CD4-positive, alpha-beta memory T cell (primary cell): ENCODE measurements around the gene TRAPPC2. TPM values are rescaled to one million over a fixed set of nuclear protein-coding genes. Genes with fewer than 3 reads are reported as not detected.

Experiments used
- CTCF ChIA-PET: fragments of 350-600 bp; sonication (Branson Sonifier 250); formaldehyde crosslinking; loops from one replicate; lab custom pipeline; 2021; ENCODE audit warnings: inconsistent platforms; ENCODE audit not compliant: partially characterized antibody; lab: Charles Lee
- POLR2A ChIA-PET: fragments of 350-600 bp; sonication (Branson Sonifier 250); formaldehyde crosslinking; loops from one replicate; lab custom pipeline; 2021; ENCODE audit not compliant: partially characterized antibody; lab: Charles Lee
- DNase-seq, 5 donors: peaks; one replicate each; pipeline versions ENCODE4 v3.0.0 to v3.0.0-alpha.2; 2020 to 2022; ENCODE audit warnings: mixed read lengths in 1 of 5
- H3K27ac ChIP-seq: one replicate; pipeline ENCODE4 v1.7.0; 2013; ENCODE audit warnings: low read depth, low read length
- H3K27me3 ChIP-seq: 2 replicates; pipeline ENCODE4 v1.7.0; 2013; ENCODE audit warnings: mild to moderate bottlenecking, low read length, moderate library complexity; ENCODE audit not compliant: insufficient read depth
- H3K36me3 ChIP-seq: 2 replicates; pipeline ENCODE4 v1.7.0; 2013; ENCODE audit warnings: mild to moderate bottlenecking, low read length, moderate library complexity; ENCODE audit not compliant: insufficient read depth
- H3K4me1 ChIP-seq: 2 replicates; pipeline ENCODE4 v1.7.0; 2013; ENCODE audit warnings: mild to moderate bottlenecking, low read length, moderate library complexity; ENCODE audit not compliant: insufficient read depth
- H3K4me3 ChIP-seq, 2 donors: one replicate each; pipeline ENCODE4 v1.7.0; 2013; ENCODE audit warnings: low read length in 2 of 2, mild to moderate bottlenecking in 1 of 2
- H3K9me3 ChIP-seq, 2 donors: one replicate each; pipeline ENCODE4 v1.7.0; 2013; ENCODE audit warnings: low read length in 2 of 2, control low read depth in 1 of 2; ENCODE audit not compliant: control insufficient read depth in 1 of 2
- H3K27ac Mint-ChIP-seq, 7 donors: one replicate each; pipeline ENCODE4 v1.8.0; 2020 to 2021; ENCODE audit warnings: mixed read lengths in 7 of 7, mild to moderate bottlenecking in 6 of 7, inconsistent platforms in 3 of 7, moderate library complexity in 3 of 7
- H3K27me3 Mint-ChIP-seq, 2 donors: one replicate each; pipeline ENCODE4 v1.8.0; 2020 to 2021; ENCODE audit warnings: mixed read lengths in 2 of 2
- H3K36me3 Mint-ChIP-seq, 2 donors: one replicate each; pipeline ENCODE4 v1.8.0; 2020 to 2021; ENCODE audit warnings: mixed read lengths in 2 of 2, inconsistent platforms in 1 of 2, mild to moderate bottlenecking in 1 of 2
- H3K4me1 Mint-ChIP-seq, 4 donors: one replicate each; pipeline ENCODE4 v1.8.0; 2020 to 2021; ENCODE audit warnings: mixed read lengths in 4 of 4, mild to moderate bottlenecking in 1 of 4
- H3K4me3 Mint-ChIP-seq, 8 donors: one replicate each; pipeline ENCODE4 v1.8.0; 2020 to 2021; ENCODE audit warnings: mixed read lengths in 8 of 8, mild to moderate bottlenecking in 7 of 8, moderate library complexity in 6 of 8, inconsistent platforms in 3 of 8
- H3K9me3 Mint-ChIP-seq, 8 donors: one replicate each; pipeline ENCODE4 v1.8.0; 2020 to 2021; ENCODE audit warnings: mixed read lengths in 8 of 8, mild to moderate bottlenecking in 5 of 8, inconsistent platforms in 3 of 8, moderate library complexity in 1 of 8
- intact Hi-C: fragments of 100-400 bp; cut with micrococcal nuclease; formaldehyde crosslinking; loops from one replicate; pipeline ENCODE4 v1.15.1; 2023
- polyA plus RNA-seq, 2 donors: library from polyadenylated mRNA; unstranded; fragments of 300-500 nt; fragmentation: Illumina TruSeq; gene quantifications; one replicate each; pipeline ENCODE4 v1.2.3, GENCODE V29; 2021
- total RNA-seq, 2 experiments: library from RNA; stranded (reverse); gene quantifications; one replicate each; pipeline ENCODE4 v1.2.3, GENCODE V29; 2021

TRAPPC2 gene
- total and polyA plus RNA-seq, 4 experiments from 2014 or later: 33.1 to 45.9 (median 38.1) TPM

DNA sequence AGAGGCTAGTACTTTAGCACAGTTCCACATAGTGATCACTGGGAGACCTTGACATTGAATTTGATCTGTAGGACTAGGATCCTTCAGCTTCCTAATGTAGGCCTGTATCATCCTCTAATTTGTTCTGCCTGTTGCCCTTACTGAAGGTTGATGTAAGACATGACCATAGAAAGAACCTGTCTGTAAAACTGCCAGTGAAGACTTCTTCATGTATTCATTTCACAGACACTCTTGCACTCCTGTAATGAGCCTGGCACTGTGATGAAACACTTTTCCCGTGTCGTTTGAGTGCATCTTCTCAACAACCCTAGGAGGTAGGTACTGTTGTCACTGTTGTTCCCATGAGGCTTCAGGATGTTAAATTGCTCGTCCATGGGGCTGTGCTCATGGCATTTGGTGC is 30.8 kb downstream of the TRAPPC2 start:
- Mint-ChIP-seq H3K27me3 (no peaks in the 10 kb centered on the region), H3K4me1 (peaks cover 29 to 55% (median 42%) of the 10 kb centered on the region in 4 donors), H3K27ac (peak overlapping the region in 5 of 7 donors; percentile 31 to 56 (median 32)), H3K4me3 (no peak overlapping the region), H3K9me3 (peaks cover 0 to 2% (median 0%) of the 10 kb centered on the region in 8 donors), H3K36me3 (peaks cover 14 to 15% of the 10 kb centered on the region in 2 donors)
- Histone ChIP-seq H3K27me3 (no peaks in the 10 kb centered on the region), H3K4me3 (no peak overlapping the region), H3K9me3 (no peaks in the 10 kb centered on the region), H3K27ac (no peak overlapping the region), H3K4me1 (peaks cover 43% of the 10 kb centered on the region), H3K36me3 (no peaks in the 10 kb centered on the region)
- no peak for DNase-seq
- intact Hi-C loops: no loop called here
- ChIA-PET CTCF (interaction anchor here (1.4 kb wide), 1 partner anchor 46 kb away, joined by 3 read pairs; no protein-coding TSS in a partner anchor), POLR2A (no interaction called here)

GRCh38 chrX:13703135-13703534 is 31.3 kb downstream of the TRAPPC2 start:
- no peak overlapping the region for H3K27ac ChIP-seq
- peak overlapping the region in 3 of 7 donors; percentile 27 to 56 (median 40) for H3K27ac Mint-ChIP-seq

DNA sequence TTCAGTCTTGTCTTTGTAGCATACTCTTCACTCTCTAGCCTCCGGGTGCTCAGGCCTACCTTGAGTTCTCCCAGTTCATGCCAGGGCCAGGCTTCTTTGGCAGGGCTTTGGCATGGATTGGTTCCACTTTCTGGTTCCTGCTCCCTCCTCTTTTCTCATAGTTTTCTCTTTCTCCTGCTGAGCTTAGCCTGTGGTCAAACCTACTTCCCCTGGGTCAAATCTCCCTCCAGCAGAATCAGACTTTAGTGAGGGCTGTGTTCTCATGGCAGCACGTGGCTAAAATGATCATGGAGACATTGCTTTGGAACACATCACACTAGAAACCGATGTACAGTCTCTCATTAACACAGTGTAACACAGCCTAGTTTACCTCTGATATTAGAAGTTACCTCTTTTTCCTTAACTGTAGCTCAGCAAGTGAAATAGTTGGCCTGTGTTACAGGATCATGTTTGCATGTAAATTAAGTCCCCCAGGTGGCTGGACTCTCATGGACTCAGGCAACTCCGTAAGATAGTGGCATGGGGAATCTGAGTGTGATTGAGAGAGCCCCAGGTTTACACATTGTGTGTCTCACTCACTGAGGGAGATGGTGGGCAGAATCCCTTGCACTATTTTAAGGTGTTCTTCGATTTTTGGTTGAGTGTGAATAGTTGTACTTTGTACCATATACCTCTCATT is 32.2 kb downstream of the TRAPPC2 start:
- Mint-ChIP-seq H3K27ac (peak overlapping the region; percentile 4 to 73 (median 44)), H3K4me1 (peaks cover 33 to 61% (median 46%) of the 10 kb centered on the region in 4 donors), H3K27me3 (no peaks in the 10 kb centered on the region), H3K9me3 (peaks cover 0 to 2% (median 0%) of the 10 kb centered on the region in 8 donors), H3K4me3 (peak overlapping the region in 3 of 8 donors; percentile 2 to 49 (median 38)), H3K36me3 (peaks cover 9 to 13% of the 10 kb centered on the region in 2 donors)
- intact Hi-C loops: no loop called here
- H3K27me3 ChIP-seq: no peaks in the 10 kb centered on the region
- peaks cover 56% of the 10 kb centered on the region for H3K4me1 ChIP-seq
- no peak for DNase-seq
- H3K9me3 ChIP-seq: no peaks in the 10 kb centered on the region
- ChIA-PET CTCF (no interaction called here), POLR2A (no interaction called here)
- H3K4me3 ChIP-seq: no peak overlapping the region
- no peak overlapping the region for H3K27ac ChIP-seq
- no peaks in the 10 kb centered on the region for H3K36me3 ChIP-seq

More at GRCh38 chrX:13703135-13703534, 31.3 kb downstream of the TRAPPC2 start:
- ChIA-PET POLR2A (no interaction called here), CTCF (no interaction called here)
- Mint-ChIP-seq H3K27me3 (no peaks in the 10 kb centered on the region), H3K36me3 (peaks cover 13 to 14% of the 10 kb centered on the region in 2 donors), H3K4me1 (peaks cover 29 to 55% (median 42%) of the 10 kb centered on the region in 4 donors), H3K9me3 (peaks cover 0 to 2% (median 0%) of the 10 kb centered on the region in 8 donors), H3K4me3 (no peak overlapping the region)
- intact Hi-C loops: no loop called here
- no peaks in the 10 kb centered on the region for H3K27me3 ChIP-seq
- no peak for DNase-seq
- H3K36me3 ChIP-seq: no peaks in the 10 kb centered on the region
- H3K4me1 ChIP-seq: peaks cover 48% of the 10 kb centered on the region
- no peak overlapping the region for H3K4me3 ChIP-seq
- H3K9me3 ChIP-seq: no peaks in the 10 kb centered on the region

DNA sequence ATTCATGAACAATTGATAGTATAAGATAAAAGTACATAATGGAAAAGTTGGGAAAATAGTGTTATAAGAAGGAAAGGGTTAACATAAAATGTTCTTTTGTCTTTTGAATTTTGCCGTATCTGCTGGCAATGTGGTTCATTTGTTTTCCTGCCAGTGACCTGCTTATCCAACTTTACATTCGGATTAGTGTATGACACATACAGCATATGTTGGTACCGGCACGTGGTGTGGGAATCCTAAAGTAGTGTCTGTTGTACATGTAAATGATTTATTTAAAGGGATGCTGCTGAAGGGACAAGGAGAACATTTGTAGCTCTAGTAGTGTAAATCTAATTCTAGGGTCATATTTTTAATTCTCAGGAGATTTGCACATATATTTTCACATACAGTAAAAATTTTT is 34.0 kb downstream of the TRAPPC2 start:
- no peak overlapping the region for H3K4me3 Mint-ChIP-seq
- peaks cover 66% of the 10 kb centered on the region for H3K4me1 ChIP-seq
- peak overlapping the region in 2 of 7 donors; percentile 23 to 27 for H3K27ac Mint-ChIP-seq
- no peaks in the 10 kb centered on the region for H3K27me3 ChIP-seq
- POLR2A ChIA-PET: no interaction called here
- no peak overlapping the region for H3K4me3 ChIP-seq
- DNase-seq: no peak
- H3K27me3 Mint-ChIP-seq: no peaks in the 10 kb centered on the region
- H3K36me3 ChIP-seq: no peaks in the 10 kb centered on the region
- H3K27ac ChIP-seq: no peak overlapping the region
- no peaks in the 10 kb centered on the region for H3K9me3 ChIP-seq
- CTCF ChIA-PET: interaction anchor here (1.0 kb wide), 1 partner anchor 42 kb away, joined by 3 read pairs; no protein-coding TSS in a partner anchor
- intact Hi-C loops: no loop called here
- peaks cover 4 to 15% of the 10 kb centered on the region in 2 donors for H3K36me3 Mint-ChIP-seq
- H3K4me1 Mint-ChIP-seq: peaks cover 40 to 71% (median 53%) of the 10 kb centered on the region in 4 donors
- no peaks in the 10 kb centered on the region for H3K9me3 Mint-ChIP-seq

GRCh38 chrX:13699183-13699826 is 35.1 kb downstream of the TRAPPC2 start:
- Histone ChIP-seq H3K9me3 (no peaks in the 10 kb centered on the region), H3K4me3 (no peak overlapping the region), H3K36me3 (no peaks in the 10 kb centered on the region), H3K4me1 (peaks cover 77% of the 10 kb centered on the region), H3K27ac (no peak overlapping the region), H3K27me3 (no peaks in the 10 kb centered on the region)
- intact Hi-C loops: no loop called here
- H3K9me3 Mint-ChIP-seq: no peaks in the 10 kb centered on the region
- H3K27ac Mint-ChIP-seq: peak overlapping the region in 5 of 7 donors; percentile 25 to 84 (median 62)
- H3K27me3 Mint-ChIP-seq: no peaks in the 10 kb centered on the region
- peaks cover 44 to 81% (median 62%) of the 10 kb centered on the region in 4 donors for H3K4me1 Mint-ChIP-seq
- POLR2A ChIA-PET: interaction anchor here (1.8 kb wide), 1 partner anchor 11 kb away, joined by 9 read pairs; the partner anchor contains the start of gene RAB9A
- no peak for DNase-seq
- peaks cover 4 to 18% of the 10 kb centered on the region in 2 donors for H3K36me3 Mint-ChIP-seq
- CTCF ChIA-PET: interaction anchor here (1.9 kb wide), 1 partner anchor 10 kb away, joined by 7 read pairs; no protein-coding TSS in a partner anchor
- H3K4me3 Mint-ChIP-seq: peak overlapping the region in 1 of 8 donors; percentile 2

GRCh38 chrX:13698432-13698831 is 36.0 kb downstream of the TRAPPC2 start:
- no peak overlapping the region for H3K27ac ChIP-seq

More at GRCh38 chrX:13698432-13698831, 36.0 kb downstream of the TRAPPC2 start:
- intact Hi-C loops: no loop called here
- Histone ChIP-seq H3K4me3 (no peak overlapping the region), H3K9me3 (no peaks in the 10 kb centered on the region), H3K4me1 (peaks cover 78% of the 10 kb centered on the region), H3K36me3 (no peaks in the 10 kb centered on the region), H3K27me3 (no peaks in the 10 kb centered on the region)
- Mint-ChIP-seq H3K9me3 (no peaks in the 10 kb centered on the region), H3K27ac (peak overlapping the region in 1 of 7 donors; percentile 31), H3K4me1 (peaks cover 43 to 82% (median 60%) of the 10 kb centered on the region in 4 donors), H3K4me3 (no peak overlapping the region), H3K36me3 (peaks cover 4 to 15% of the 10 kb centered on the region in 2 donors), H3K27me3 (no peaks in the 10 kb centered on the region)
- ChIA-PET CTCF (interaction anchor here (1.5 to 1.9 kb wide), 2 partner anchors 10 to 14 kb away, joined by 3 to 7 read pairs; no protein-coding TSS in a partner anchor), POLR2A (interaction anchor here (1.2 to 1.8 kb wide), 4 partner anchors 10 to 38 kb away, joined by 3 to 9 read pairs (median 4); partner anchors contain the start of genes OFD1 and RAB9A)
- DNase-seq: no peak
